IPS-15b (cell line): ENCODE data around the gene PDCD1.

ENCODE experiments used
- H3K27me3 ChIP-seq: one replicate; pipeline ENCODE4 v1.6.1; 2013; ENCODE audit warnings: low read length; ENCODE audit not compliant: control insufficient read depth, insufficient read depth
- H3K36me3 ChIP-seq: one replicate; pipeline ENCODE4 v1.6.1; 2013; ENCODE audit warnings: low read length; ENCODE audit not compliant: control insufficient read depth, insufficient read depth
- H3K4me1 ChIP-seq: one replicate; pipeline ENCODE4 v1.6.1; 2013; ENCODE audit warnings: mild to moderate bottlenecking, low read length; ENCODE audit not compliant: control insufficient read depth, insufficient read depth
- H3K4me3 ChIP-seq: one replicate; pipeline ENCODE4 v1.5.1; 2013; ENCODE audit warnings: low read depth, low read length
- H3K9ac ChIP-seq: one replicate; pipeline ENCODE4 v1.6.1; 2013; ENCODE audit warnings: low read depth, mild to moderate bottlenecking, low read length
- H3K9me3 ChIP-seq: one replicate; pipeline ENCODE4 v1.6.1; 2013; ENCODE audit warnings: mild to moderate bottlenecking, low read length; ENCODE audit not compliant: control insufficient read depth, insufficient read depth

Gene PDCD1

GRCh38 chr2:241865957-241866789 is 7.5 kb upstream of the PDCD1 start:
- Histone ChIP-seq H3K4me3 (no peak overlapping the region), H3K36me3 (no peaks in the 10 kb centered on the region), H3K9ac (no peak overlapping the region), H3K9me3 (no peaks in the 10 kb centered on the region), H3K27me3 (peaks cover 5% of the 10 kb centered on the region), H3K4me1 (peaks cover 3% of the 10 kb centered on the region)

GRCh38 chr2:241865416-241865956 is 6.8 kb upstream of the PDCD1 start:
- H3K4me3 ChIP-seq = no peak overlapping the region
- no peaks in the 10 kb centered on the region for H3K36me3 ChIP-seq
- H3K4me1 ChIP-seq = peaks cover 3% of the 10 kb centered on the region
- no peak overlapping the region for H3K9ac ChIP-seq
- peaks cover 5% of the 10 kb centered on the region for H3K27me3 ChIP-seq
- no peaks in the 10 kb centered on the region for H3K9me3 ChIP-seq

GRCh38 chr2:241864850-241865213 is 6.1 kb upstream of the PDCD1 start:
- H3K9me3 ChIP-seq = no peaks in the 10 kb centered on the region
- H3K27me3 ChIP-seq = peaks cover 5% of the 10 kb centered on the region
- H3K36me3 ChIP-seq = no peaks in the 10 kb centered on the region
- no peak overlapping the region for H3K4me3 ChIP-seq
- no peak overlapping the region for H3K9ac ChIP-seq
- H3K4me1 ChIP-seq = peaks cover 3% of the 10 kb centered on the region

GRCh38 chr2:241864168-241864849 is 5.6 kb upstream of the PDCD1 start:
- H3K9ac ChIP-seq = no peak overlapping the region
- H3K4me3 ChIP-seq = no peak overlapping the region
- no peaks in the 10 kb centered on the region for H3K36me3 ChIP-seq
- no peaks in the 10 kb centered on the region for H3K9me3 ChIP-seq
- H3K4me1 ChIP-seq = peaks cover 3% of the 10 kb centered on the region
- H3K27me3 ChIP-seq = peaks cover 5% of the 10 kb centered on the region

- H3K27me3 ChIP-seq = peaks cover 5% of the 10 kb centered on the region
- H3K4me1 ChIP-seq = peaks cover 3% of the 10 kb centered on the region
- no peak overlapping the region for H3K9ac ChIP-seq
- H3K9me3 ChIP-seq = no peaks in the 10 kb centered on the region
- H3K36me3 ChIP-seq = no peaks in the 10 kb centered on the region
- no peak overlapping the region for H3K4me3 ChIP-seq
Observed at GRCh38 chr2:241863536-241863954, 4.9 kb upstream of the PDCD1 start.

- Histone ChIP-seq H3K4me1 (peaks cover 3% of the 10 kb centered on the region), H3K27me3 (peaks cover 5% of the 10 kb centered on the region), H3K9ac (no peak overlapping the region), H3K36me3 (no peaks in the 10 kb centered on the region), H3K9me3 (no peaks in the 10 kb centered on the region), H3K4me3 (no peak overlapping the region)
Observed at GRCh38 chr2:241862775-241863535, 4.3 kb upstream of the PDCD1 start.

- Histone ChIP-seq H3K9ac (no peak overlapping the region), H3K27me3 (peaks cover 5% of the 10 kb centered on the region), H3K4me3 (no peak overlapping the region), H3K9me3 (no peaks in the 10 kb centered on the region), H3K4me1 (peaks cover 3% of the 10 kb centered on the region), H3K36me3 (no peaks in the 10 kb centered on the region)
Observed at GRCh38 chr2:241862093-241862492, 3.4 kb upstream of the PDCD1 start.

- peaks cover 5% of the 10 kb centered on the region for H3K27me3 ChIP-seq
- peaks cover 3% of the 10 kb centered on the region for H3K4me1 ChIP-seq
- no peak overlapping the region for H3K4me3 ChIP-seq
- no peaks in the 10 kb centered on the region for H3K9me3 ChIP-seq
- H3K36me3 ChIP-seq = no peaks in the 10 kb centered on the region
- H3K9ac ChIP-seq = no peak overlapping the region
Observed at GRCh38 chr2:241861264-241861663, 2.6 kb upstream of the PDCD1 start.

GRCh38 chr2:241860184-241861078 is 1.7 kb upstream of the PDCD1 start:
- H3K36me3 ChIP-seq = no peaks in the 10 kb centered on the region
- no peaks in the 10 kb centered on the region for H3K9me3 ChIP-seq
- H3K4me1 ChIP-seq = peaks cover 3% of the 10 kb centered on the region
- no peak overlapping the region for H3K4me3 ChIP-seq
- H3K27me3 ChIP-seq = peaks cover under 1% of the 10 kb centered on the region
- H3K9ac ChIP-seq = no peak overlapping the region

- Histone ChIP-seq H3K4me3 (no peak overlapping the region), H3K36me3 (no peaks in the 10 kb centered on the region), H3K9ac (no peak overlapping the region), H3K4me1 (peaks cover 3% of the 10 kb centered on the region), H3K9me3 (no peaks in the 10 kb centered on the region), H3K27me3 (no peaks in the 10 kb centered on the region)
Observed at GRCh38 chr2:241859436-241860183, 916 bp upstream of the PDCD1 start.
